ENCODE data around the gene ZNRF4. TPM values are rescaled to one million over a fixed set of nuclear protein-coding genes. Genes with fewer than 3 reads are reported as not detected.

Gene ZNRF4
- total RNA-seq, 1 donor from 2014 or later, result not detected

DNA sequence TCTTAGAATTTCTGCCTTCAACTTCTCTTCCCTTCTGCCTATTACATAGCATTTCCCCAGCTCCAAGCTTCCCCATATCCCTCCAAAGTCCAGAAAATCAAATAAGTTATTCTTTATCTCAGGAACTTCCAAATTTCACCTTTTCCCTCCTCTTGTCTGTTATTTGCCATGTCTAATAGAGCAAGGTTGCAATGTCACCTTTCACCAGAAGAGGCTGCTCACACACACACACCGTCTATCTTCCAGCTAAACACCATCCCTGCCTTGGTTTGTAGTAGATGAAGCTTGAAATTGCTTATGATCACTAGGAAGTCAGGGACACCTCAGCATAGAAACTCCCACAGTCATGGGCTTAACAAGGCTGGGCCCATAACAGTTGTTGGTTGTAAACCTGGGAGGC, 48.4 kb downstream of the ZNRF4 start:
- no peak for DNase-seq (ENCODE audit: low spot score)

DNA sequence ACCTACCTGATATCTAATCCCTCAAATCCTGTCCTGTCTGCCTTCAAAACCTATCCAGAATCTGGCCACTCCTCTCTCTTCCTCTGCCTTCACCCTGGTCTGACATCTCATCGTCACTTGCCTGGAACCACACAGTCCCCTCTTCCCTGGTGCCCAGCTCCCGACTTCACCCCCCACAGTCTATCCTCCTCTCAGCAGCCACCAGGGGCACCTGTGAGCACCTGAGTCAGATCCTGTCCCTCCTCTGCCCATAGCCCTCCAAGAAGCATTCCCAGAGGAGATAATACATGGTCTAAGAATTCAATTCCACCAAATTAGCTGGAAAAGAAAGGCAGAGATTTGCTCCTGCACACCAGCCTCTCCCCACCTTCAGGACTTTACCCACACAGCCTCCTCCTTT, 48.9 kb downstream of the ZNRF4 start:
- no peak for DNase-seq (ENCODE audit: low spot score)

Other genes with a start within 250 kb of the ZNRF4 start
- 417 TPM for gene PTPRS, start 114.6 kb upstream of the ZNRF4 start, total RNA-seq
- 0.48 TPM for gene TINCR, start 112.5 kb downstream of the ZNRF4 start, total RNA-seq
- 64.6 TPM for gene SAFB2, start 167.4 kb downstream of the ZNRF4 start, total RNA-seq
- gene SAFB, start 167.7 kb downstream of the ZNRF4 start, total RNA-seq, result 69.9 TPM
- gene MICOS13, start 225.1 kb downstream of the ZNRF4 start, total RNA-seq, result 75.4 TPM
- gene HSD11B1L, start 225.6 kb downstream of the ZNRF4 start, total RNA-seq, result 4.0 TPM
- gene RPL36, start 234.9 kb downstream of the ZNRF4 start, total RNA-seq, result 564 TPM